ENCODE results near the gene FBXL17. TPM values are rescaled to one million over a fixed set of nuclear protein-coding genes. Genes with fewer than 3 reads are reported as not detected.
A peak's percentile ranks its signal among the peaks of the same experiment; 100 is the strongest.

Gene FBXL17
- total RNA-seq, 1 experiment from 2014 or later, result 3.5 TPM

GRCh38 chr5:108122702-108123101 lies 259.2 kb downstream of the FBXL17 start:
- Mint-ChIP-seq H3K4me3 (no peak overlapping the region), H3K9me3 (no peaks in the 10 kb centered on the region), H3K36me3 (no peaks in the 10 kb centered on the region), H3K27me3 (ENCODE audit: low read depth) (no peaks in the 10 kb centered on the region), H3K27ac (peak overlapping the region; percentile 8; the same call in 1 of the 2 replicates), H3K4me1 (peaks cover 31% of the 10 kb centered on the region)
- ATAC-seq (no peak), DNase-seq (ENCODE audit: low spot score) (no peak)
- ChIA-PET POLR2A (no interaction called here), CTCF (no interaction called here)
- no peak for TF ChIP-seq ELF4 (CRISPR knock-in tag; IDR thresholded peaks at IDR 0.05; ENCODE audit: low read depth)
- TF ChIP-seq, protein P1, sequence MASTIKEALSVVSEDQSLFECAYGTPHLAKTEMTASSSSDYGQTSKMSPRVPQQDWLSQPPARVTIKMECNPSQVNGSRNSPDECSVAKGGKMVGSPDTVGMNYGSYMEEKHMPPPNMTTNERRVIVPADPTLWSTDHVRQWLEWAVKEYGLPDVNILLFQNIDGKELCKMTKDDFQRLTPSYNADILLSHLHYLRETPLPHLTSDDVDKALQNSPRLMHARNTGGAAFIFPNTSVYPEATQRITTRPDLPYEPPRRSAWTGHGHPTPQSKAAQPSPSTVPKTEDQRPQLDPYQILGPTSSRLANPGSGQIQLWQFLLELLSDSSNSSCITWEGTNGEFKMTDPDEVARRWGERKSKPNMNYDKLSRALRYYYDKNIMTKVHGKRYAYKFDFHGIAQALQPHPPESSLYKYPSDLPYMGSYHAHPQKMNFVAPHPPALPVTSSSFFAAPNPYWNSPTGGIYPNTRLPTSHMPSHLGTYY (CRISPR knock-in tag; IDR thresholded peaks at IDR 0.05), result no peak
- TF ChIP-seq, protein P2, sequence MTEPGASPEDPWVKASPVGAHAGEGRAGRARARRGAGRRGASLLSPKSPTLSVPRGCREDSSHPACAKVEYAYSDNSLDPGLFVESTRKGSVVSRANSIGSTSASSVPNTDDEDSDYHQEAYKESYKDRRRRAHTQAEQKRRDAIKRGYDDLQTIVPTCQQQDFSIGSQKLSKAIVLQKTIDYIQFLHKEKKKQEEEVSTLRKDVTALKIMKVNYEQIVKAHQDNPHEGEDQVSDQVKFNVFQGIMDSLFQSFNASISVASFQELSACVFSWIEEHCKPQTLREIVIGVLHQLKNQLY (CRISPR knock-in tag; IDR thresholded peaks at IDR 0.05), result no peak
- no peak for TF ChIP-seq NR1H2 (CRISPR knock-in tag; IDR thresholded peaks at IDR 0.05)
- TF ChIP-seq CDX4 (CRISPR knock-in tag; IDR thresholded peaks at IDR 0.05; ENCODE audit: borderline replicate concordance), result no peak
- no peak for TF ChIP-seq ESRRA (CRISPR knock-in tag; IDR thresholded peaks at IDR 0.05; ENCODE audit: borderline replicate concordance)
- TF ChIP-seq ARID4B (CRISPR knock-in tag; IDR thresholded peaks at IDR 0.05; ENCODE audit: borderline replicate concordance), result no peak
- no peak for TF ChIP-seq ZNF396 (CRISPR knock-in tag; IDR thresholded peaks at IDR 0.05; ENCODE audit: borderline replicate concordance)

GRCh38 chr5:108118813-108119514 lies 262.9 kb downstream of the FBXL17 start:
- ChIA-PET CTCF (no interaction called here), POLR2A (no interaction called here)
- H3K9me3 Mint-ChIP-seq, result no peaks in the 10 kb centered on the region
- ATAC-seq, result peak; percentile 30; the same call in 1 of the 2 replicates
- H3K4me3 Mint-ChIP-seq, result no peak overlapping the region
- H3K4me1 Mint-ChIP-seq, result peaks cover 34% of the 10 kb centered on the region
- no peak for DNase-seq (ENCODE audit: low spot score)
- no peaks in the 10 kb centered on the region for H3K27me3 Mint-ChIP-seq (ENCODE audit: low read depth)
- TF ChIP-seq JAZF1 (CRISPR knock-in tag; IDR thresholded peaks at IDR 0.05), result no peak
- no peak for TF ChIP-seq E2F5 (CRISPR knock-in tag; IDR thresholded peaks at IDR 0.05)
- TF ChIP-seq, protein P3, sequence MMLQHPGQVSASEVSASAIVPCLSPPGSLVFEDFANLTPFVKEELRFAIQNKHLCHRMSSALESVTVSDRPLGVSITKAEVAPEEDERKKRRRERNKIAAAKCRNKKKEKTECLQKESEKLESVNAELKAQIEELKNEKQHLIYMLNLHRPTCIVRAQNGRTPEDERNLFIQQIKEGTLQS (CRISPR knock-in tag; conservative IDR thresholded peaks at IDR 0.05), result no peak
- TF ChIP-seq ZNF532 (CRISPR knock-in tag; IDR thresholded peaks at IDR 0.05; ENCODE audit: borderline replicate concordance), result no peak
- no peak for TF ChIP-seq ZNF671 (CRISPR knock-in tag; IDR thresholded peaks at IDR 0.05)
- TF ChIP-seq, protein P4, sequence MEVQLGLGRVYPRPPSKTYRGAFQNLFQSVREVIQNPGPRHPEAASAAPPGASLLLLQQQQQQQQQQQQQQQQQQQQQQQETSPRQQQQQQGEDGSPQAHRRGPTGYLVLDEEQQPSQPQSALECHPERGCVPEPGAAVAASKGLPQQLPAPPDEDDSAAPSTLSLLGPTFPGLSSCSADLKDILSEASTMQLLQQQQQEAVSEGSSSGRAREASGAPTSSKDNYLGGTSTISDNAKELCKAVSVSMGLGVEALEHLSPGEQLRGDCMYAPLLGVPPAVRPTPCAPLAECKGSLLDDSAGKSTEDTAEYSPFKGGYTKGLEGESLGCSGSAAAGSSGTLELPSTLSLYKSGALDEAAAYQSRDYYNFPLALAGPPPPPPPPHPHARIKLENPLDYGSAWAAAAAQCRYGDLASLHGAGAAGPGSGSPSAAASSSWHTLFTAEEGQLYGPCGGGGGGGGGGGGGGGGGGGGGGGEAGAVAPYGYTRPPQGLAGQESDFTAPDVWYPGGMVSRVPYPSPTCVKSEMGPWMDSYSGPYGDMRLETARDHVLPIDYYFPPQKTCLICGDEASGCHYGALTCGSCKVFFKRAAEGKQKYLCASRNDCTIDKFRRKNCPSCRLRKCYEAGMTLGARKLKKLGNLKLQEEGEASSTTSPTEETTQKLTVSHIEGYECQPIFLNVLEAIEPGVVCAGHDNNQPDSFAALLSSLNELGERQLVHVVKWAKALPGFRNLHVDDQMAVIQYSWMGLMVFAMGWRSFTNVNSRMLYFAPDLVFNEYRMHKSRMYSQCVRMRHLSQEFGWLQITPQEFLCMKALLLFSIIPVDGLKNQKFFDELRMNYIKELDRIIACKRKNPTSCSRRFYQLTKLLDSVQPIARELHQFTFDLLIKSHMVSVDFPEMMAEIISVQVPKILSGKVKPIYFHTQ (CRISPR knock-in tag; IDR thresholded peaks at IDR 0.05), result no peak
- TF ChIP-seq, protein P1 (CRISPR knock-in tag; IDR thresholded peaks at IDR 0.05), result no peak
- no peak for TF ChIP-seq CDX4 (CRISPR knock-in tag; IDR thresholded peaks at IDR 0.05; ENCODE audit: borderline replicate concordance)
- no peaks in the 10 kb centered on the region for H3K36me3 Mint-ChIP-seq
- H3K27ac Mint-ChIP-seq, result no peak overlapping the region

Measured in WTC11 (cell line).